Gastrocnemius medialis (tissue), 4 donors: ENCODE results near the gene TMEM89.

Experiments
- CTCF ChIP-seq, 5 experiments: fragments of 450-650 bp in 3 of 5; fragments of 200-600 bp in 2 of 5; sonication (generic) in 2 of 5; IDR thresholded peaks in 4 of 5; conservative IDR thresholded peaks in 1 of 5; 1 replicate in 4 of 5; 2 replicates in 1 of 5; pipeline ENCODE4 v1.5.1; 2016 to 2019; ENCODE audit warnings: antibody characterized with exemption in 5 of 5, mild to moderate bottlenecking in 3 of 5, moderate library complexity in 3 of 5
- POLR2A ChIP-seq, 2 donors: fragments of 450-650 bp; IDR thresholded peaks; one replicate each; pipeline ENCODE4 v1.6.1; 2017; ENCODE audit warnings: antibody characterized with exemption in 2 of 2, mild to moderate bottlenecking in 2 of 2, moderate library complexity in 2 of 2

GRCh38 chr3:48630833-48631232 lies 9.3 kb upstream of the TMEM89 start:
- TF ChIP-seq CTCF (IDR thresholded peaks at IDR 0.05 in 4 of 5, conservative IDR thresholded peaks at IDR 0.05 in 1 of 5) = no peak
- no peak for TF ChIP-seq POLR2A (IDR thresholded peaks at IDR 0.05)
